Measurements from ENCODE around the gene CASQ2.

DNA sequence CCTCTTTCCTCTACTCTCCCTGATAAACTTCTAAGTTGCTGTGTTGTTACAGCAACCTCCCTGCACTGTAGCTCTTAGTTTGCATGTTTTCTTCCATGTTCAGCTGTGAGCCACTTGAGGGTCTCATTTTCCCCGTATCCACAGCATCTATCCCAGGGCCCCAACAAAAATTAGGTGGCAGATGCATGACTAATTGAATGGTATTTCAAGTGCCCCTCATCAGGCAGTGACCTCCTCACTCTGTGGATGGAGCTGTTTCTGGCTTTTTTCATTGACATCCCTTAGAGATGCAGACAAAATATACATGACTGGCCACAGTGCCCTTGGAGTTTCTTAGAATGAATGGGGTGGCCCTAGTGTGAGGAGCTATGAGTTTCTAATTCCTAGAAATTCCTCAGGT, 3.4 kb downstream of the CASQ2 start:
- TF ChIP-seq, protein P1, sequence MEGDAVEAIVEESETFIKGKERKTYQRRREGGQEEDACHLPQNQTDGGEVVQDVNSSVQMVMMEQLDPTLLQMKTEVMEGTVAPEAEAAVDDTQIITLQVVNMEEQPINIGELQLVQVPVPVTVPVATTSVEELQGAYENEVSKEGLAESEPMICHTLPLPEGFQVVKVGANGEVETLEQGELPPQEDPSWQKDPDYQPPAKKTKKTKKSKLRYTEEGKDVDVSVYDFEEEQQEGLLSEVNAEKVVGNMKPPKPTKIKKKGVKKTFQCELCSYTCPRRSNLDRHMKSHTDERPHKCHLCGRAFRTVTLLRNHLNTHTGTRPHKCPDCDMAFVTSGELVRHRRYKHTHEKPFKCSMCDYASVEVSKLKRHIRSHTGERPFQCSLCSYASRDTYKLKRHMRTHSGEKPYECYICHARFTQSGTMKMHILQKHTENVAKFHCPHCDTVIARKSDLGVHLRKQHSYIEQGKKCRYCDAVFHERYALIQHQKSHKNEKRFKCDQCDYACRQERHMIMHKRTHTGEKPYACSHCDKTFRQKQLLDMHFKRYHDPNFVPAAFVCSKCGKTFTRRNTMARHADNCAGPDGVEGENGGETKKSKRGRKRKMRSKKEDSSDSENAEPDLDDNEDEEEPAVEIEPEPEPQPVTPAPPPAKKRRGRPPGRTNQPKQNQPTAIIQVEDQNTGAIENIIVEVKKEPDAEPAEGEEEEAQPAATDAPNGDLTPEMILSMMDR (IDR thresholded peaks at IDR 0.05; ENCODE audit: poor library complexity, severe bottlenecking): no peak
- no peak for TF ChIP-seq MXI1 (conservative IDR thresholded peaks at IDR 0.05; ENCODE audit: poor library complexity, severe bottlenecking)
- TF ChIP-seq TAF1 (IDR thresholded peaks at IDR 0.05; ENCODE audit: low read depth): no peak
- TF ChIP-seq POLR2AphosphoS5 (IDR thresholded peaks at IDR 0.05): no peak
- TF ChIP-seq, protein P2, sequence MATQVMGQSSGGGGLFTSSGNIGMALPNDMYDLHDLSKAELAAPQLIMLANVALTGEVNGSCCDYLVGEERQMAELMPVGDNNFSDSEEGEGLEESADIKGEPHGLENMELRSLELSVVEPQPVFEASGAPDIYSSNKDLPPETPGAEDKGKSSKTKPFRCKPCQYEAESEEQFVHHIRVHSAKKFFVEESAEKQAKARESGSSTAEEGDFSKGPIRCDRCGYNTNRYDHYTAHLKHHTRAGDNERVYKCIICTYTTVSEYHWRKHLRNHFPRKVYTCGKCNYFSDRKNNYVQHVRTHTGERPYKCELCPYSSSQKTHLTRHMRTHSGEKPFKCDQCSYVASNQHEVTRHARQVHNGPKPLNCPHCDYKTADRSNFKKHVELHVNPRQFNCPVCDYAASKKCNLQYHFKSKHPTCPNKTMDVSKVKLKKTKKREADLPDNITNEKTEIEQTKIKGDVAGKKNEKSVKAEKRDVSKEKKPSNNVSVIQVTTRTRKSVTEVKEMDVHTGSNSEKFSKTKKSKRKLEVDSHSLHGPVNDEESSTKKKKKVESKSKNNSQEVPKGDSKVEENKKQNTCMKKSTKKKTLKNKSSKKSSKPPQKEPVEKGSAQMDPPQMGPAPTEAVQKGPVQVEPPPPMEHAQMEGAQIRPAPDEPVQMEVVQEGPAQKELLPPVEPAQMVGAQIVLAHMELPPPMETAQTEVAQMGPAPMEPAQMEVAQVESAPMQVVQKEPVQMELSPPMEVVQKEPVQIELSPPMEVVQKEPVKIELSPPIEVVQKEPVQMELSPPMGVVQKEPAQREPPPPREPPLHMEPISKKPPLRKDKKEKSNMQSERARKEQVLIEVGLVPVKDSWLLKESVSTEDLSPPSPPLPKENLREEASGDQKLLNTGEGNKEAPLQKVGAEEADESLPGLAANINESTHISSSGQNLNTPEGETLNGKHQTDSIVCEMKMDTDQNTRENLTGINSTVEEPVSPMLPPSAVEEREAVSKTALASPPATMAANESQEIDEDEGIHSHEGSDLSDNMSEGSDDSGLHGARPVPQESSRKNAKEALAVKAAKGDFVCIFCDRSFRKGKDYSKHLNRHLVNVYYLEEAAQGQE (IDR thresholded peaks at IDR 0.05; ENCODE audit: borderline replicate concordance): no peak
- no peak for TF ChIP-seq EZH2 (IDR thresholded peaks at IDR 0.05; ENCODE audit: borderline replicate concordance, insufficient read depth, low read length, poor library complexity, severe bottlenecking)

Measured in neural cell (in vitro differentiated cells).